Fibroblast of upper back skin (primary cell): ENCODE results near the gene ZNF681.
"Not testable (repeated sequence)": the region's sequence is repeated elsewhere in the genome, so short reads cannot be mapped to it uniquely, and the experiment has no call there.

Source experiments
- DNase-seq: peaks from one replicate; pipeline ENCODE4 v3.0.0-alpha.2; 2013

ZNF681 gene

GRCh38 chr19:23758187-23759074 is at the start of gene ZNF681:
ZNF681 (minus strand) TSS chr19:23758891; CDS start chr19:23758749, 142 bp downstream.
- DNase-seq = peak; percentile 90

GRCh38 chr19:23804676-23805075 is 46.0 kb upstream of the ZNF681 start:
- no peak for DNase-seq

- no peak for DNase-seq
Observed at GRCh38 chr19:23802290-23802689, 43.6 kb upstream of the ZNF681 start.

GRCh38 chr19:23801803-23802202 is 43.1 kb upstream of the ZNF681 start:
- no peak for DNase-seq

GRCh38 chr19:23800868-23801267 is 42.2 kb upstream of the ZNF681 start:
- DNase-seq = no peak

GRCh38 chr19:23800271-23800670 is 41.6 kb upstream of the ZNF681 start:
- DNase-seq = no peak

GRCh38 chr19:23799321-23799720 is 40.6 kb upstream of the ZNF681 start:
- no peak for DNase-seq

- no peak for DNase-seq
Observed at GRCh38 chr19:23795462-23795861, 36.8 kb upstream of the ZNF681 start.

- DNase-seq = no peak
Observed at GRCh38 chr19:23792784-23793183, 34.1 kb upstream of the ZNF681 start.

GRCh38 chr19:23790641-23791488 is 32.2 kb upstream of the ZNF681 start:
- DNase-seq = no peak

- no peak for DNase-seq
Observed at GRCh38 chr19:23789246-23789645, 30.6 kb upstream of the ZNF681 start.

- DNase-seq = no peak
Observed at GRCh38 chr19:23788411-23788810, 29.7 kb upstream of the ZNF681 start.

GRCh38 chr19:23787106-23787505 is 28.4 kb upstream of the ZNF681 start:
- no peak for DNase-seq

- no peak for DNase-seq
Observed at GRCh38 chr19:23785982-23786381, 27.3 kb upstream of the ZNF681 start.

GRCh38 chr19:23784274-23784673 is 25.6 kb upstream of the ZNF681 start:
- no peak for DNase-seq

GRCh38 chr19:23783636-23784035 is 24.9 kb upstream of the ZNF681 start:
- no peak for DNase-seq

GRCh38 chr19:23779645-23780044 is 21.0 kb upstream of the ZNF681 start:
- DNase-seq = no peak

- no peak for DNase-seq
Observed at GRCh38 chr19:23778566-23778965, 19.9 kb upstream of the ZNF681 start.

GRCh38 chr19:23778036-23778435 is 19.3 kb upstream of the ZNF681 start:
- DNase-seq = not testable (repeated sequence)

- DNase-seq = no peak
Observed at GRCh38 chr19:23777216-23777615, 18.5 kb upstream of the ZNF681 start.

GRCh38 chr19:23776507-23777205 is 18.0 kb upstream of the ZNF681 start:
- DNase-seq = no peak

GRCh38 chr19:23774524-23774971 is 15.9 kb upstream of the ZNF681 start:
- DNase-seq = no peak

- DNase-seq = no peak
Observed at GRCh38 chr19:23774106-23774505, 15.4 kb upstream of the ZNF681 start.
